22Rv1 (cell line): ENCODE measurements around the gene KLHL30.

Source experiments
- CTCF ChIP-seq: fragments of 450-650 bp; IDR thresholded peaks from 2 replicates; pipeline ENCODE4 v1.5.1; 2017; ENCODE audit warnings: mild to moderate bottlenecking
- ZFX ChIP-seq: fragments of 450-650 bp; IDR thresholded peaks from 2 replicates; pipeline ENCODE4 v1.6.1; 2017; ENCODE audit warnings: antibody characterized with exemption, borderline replicate concordance

GRCh38 chr2:238098901-238099713 lies 39.4 kb upstream of the KLHL30 start:
- TF ChIP-seq ZFX (no peak), CTCF (no peak)
